ENCODE data around the gene CPEB4. TPM values are rescaled to one million over a fixed set of nuclear protein-coding genes. Genes with fewer than 3 reads are reported as not detected.
A peak's percentile ranks its signal among the peaks of the same experiment; 100 is the strongest.

The CPEB4 gene
- total RNA-seq, 1 experiment from 2014 or later, result 11.1 TPM

DNA sequence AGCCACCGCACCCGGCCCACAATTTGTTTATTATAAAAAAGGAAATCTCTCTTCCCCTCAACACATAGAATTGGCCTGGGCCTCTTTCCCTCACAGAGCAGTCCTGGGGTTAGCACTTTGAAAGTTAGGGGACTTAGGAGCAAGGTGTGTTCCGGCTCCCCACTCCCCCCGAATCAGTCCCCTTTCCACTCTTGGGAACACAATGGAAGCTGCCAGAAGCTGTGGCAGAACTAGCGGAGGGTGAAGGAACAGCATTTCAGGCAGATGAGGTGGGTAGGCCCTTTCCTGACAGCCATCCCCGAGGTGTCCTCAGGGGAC lies 84.4 kb downstream of the CPEB4 start:
- DNase-seq (ENCODE audit: low read depth), result no peak

DNA sequence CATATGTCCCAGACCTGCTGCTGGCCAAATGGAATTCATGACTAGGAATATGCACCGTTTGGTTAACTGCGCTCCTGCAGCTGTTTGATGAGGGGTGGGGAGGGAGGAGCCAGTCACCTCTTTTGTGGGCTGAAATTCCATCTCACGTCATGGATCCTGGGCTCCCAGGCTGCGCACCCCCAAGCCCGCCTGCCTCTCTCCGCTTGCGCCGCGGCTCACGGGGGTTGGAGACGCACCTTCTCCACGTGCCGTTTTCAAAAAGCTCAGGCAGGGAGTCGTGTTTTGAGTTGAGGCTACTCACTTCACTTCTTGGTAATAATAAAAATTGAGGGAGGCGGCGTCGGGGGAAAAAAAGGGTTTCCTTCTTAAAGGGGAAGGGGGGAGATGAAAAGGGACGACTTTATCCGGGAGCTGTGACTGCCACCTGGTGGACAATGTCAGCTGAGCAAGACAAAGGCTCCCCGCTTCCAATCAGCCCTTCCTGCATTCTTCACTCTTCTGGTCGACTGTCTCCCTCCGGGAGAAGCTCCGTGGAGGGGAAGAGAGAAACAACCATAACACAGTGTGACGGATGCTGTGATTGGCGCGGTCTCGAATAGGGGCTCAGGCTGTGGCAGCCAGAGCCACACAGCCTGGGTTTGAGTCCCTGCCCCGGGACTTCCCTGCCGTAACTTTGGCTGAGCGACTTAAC lies 84.9 kb downstream of the CPEB4 start:
- DNase-seq (ENCODE audit: low read depth), result peak; percentile 77

DNA sequence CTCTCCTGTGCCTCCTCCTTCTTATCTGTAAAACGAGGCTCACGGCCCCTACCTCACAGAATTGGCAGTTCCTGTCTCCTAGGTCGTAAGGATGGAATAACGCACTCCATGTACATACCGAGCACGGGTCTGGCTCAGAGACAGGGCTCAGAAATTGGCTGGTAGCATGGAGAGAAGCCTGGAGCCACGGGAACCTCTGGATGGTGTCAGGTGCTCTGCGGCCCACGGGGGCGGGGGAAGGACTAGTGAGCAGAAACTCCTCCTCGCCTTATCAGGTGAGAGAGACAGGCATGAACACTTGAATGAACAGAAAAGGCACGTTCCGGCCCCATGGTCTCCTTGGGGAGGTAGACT lies 85.4 kb downstream of the CPEB4 start:
- no peak for DNase-seq (ENCODE audit: low read depth)

DNA sequence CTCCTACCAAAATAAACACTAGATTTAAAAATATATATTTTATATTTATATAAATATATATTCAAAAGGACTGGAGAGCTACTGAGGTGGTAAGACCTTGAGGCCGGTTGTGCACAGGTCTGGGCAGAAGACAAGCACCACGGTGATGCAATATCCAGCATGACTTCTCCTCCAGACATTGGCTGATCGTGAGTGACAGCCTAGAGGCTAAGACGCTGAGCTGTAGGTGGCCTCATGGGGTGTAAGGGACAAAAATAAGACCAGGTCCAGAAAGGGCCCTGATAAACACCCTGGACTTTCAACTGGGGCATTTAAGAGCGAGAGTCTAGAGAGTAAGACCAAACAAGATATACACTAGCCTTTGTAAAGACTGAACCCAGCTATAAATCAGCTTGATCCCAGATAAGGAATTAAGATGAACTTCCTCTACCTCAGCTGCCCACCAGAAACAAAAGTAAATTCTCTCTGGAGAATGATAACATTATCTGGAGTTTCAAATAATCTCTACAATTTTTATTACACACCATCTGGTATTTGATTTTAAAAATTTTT lies 86.6 kb downstream of the CPEB4 start:
- no peak for DNase-seq (ENCODE audit: low read depth)

DNA sequence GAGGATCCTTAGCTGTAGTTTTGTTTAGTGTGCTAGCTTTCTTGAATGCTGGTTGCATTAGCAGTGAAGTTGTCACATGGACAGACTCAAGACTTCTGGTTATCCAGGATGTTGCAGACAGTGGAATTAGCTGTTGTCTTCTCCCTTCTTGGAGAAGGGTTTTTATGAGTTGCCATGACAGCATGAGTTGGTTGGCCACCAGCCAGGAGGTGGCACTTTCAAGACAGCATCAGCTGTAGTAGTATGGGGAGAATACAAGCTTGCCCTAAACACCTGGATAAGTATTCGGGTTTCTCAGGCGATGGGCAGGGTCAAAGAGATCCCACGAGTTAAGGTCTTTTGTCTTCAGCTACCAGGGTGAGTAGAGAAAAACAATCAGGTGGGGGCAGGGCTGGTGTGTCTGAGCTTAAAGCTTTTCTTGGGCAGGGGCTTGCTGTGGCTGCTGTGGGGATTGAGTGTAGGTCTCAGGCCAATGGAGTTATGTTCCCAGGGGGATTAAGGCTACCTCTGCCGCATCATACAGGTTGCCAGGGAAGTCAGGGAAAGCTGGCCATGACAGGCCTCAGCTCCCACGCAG lies 93.1 kb downstream of the CPEB4 start:
- DNase-seq (ENCODE audit: low read depth), result no peak

DNA sequence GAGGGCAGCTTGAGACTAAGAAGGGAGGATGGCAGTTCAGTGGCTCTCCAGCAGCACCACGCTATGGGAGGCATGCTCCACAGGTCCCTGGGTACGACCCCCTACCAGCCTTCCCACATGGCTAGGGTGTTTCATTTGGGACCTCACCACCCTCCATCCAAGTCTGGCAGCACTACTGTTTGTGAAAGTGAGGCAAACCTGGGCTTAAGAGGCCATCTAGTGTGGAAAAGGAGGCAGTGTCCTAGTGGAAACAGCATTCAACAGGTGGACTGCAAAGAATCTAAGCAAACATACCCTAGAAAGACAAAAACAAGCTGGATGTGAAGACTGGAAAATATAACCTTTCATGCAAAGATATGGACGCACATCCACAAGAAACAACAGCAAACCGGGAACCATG lies 96.1 kb downstream of the CPEB4 start:
- no peak for DNase-seq (ENCODE audit: low read depth)

DNA sequence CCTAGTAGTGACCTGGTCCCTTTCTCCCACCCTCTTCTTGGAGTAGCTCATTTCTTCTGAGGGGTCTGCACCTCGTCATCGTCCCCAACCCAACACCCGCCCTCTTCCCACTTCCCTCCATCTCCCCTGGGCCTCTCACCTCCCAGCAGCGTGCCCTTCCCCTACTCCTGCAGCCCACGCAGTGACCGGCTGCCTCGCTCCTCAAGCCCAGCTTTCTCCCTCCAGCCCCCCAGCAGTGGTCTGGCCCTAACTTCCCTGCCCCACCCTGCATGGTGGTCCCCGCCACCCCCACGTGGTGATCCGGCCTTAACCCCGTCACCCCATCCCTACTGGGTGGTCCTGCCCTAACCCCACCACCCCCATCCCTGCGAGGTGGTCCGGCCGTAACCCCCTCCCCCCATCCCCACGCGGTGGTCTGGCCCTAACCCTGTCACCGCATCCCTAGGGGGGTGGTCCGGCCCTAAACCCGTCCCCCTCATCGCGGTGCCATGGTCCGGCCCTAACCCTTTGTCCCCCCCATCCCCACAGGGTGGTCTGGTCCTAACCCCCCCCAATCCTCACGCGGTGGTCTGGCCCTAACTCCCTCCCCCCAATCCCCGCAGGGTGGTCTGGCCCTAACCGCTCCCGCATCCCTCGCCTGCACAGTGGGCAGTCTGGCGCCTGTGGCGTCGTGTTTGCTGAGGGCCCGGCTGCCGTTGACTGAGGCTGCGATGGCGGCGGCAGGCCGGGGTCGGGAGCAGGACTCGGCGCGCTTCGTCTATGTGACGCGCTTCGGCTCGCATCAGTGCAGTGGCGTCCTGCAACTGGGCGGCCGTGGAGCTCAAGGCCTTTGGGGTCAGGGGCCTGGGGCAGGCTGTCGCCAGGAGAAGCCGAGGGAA lies 100.6 kb downstream of the CPEB4 start, which contains the start of gene C5orf47:
C5orf47 (plus strand) TSS at position 617 of the 878 bp plus-strand sequence; CDS start at position 711, 94 bp downstream.
- no peak for DNase-seq (ENCODE audit: low read depth)

DNA sequence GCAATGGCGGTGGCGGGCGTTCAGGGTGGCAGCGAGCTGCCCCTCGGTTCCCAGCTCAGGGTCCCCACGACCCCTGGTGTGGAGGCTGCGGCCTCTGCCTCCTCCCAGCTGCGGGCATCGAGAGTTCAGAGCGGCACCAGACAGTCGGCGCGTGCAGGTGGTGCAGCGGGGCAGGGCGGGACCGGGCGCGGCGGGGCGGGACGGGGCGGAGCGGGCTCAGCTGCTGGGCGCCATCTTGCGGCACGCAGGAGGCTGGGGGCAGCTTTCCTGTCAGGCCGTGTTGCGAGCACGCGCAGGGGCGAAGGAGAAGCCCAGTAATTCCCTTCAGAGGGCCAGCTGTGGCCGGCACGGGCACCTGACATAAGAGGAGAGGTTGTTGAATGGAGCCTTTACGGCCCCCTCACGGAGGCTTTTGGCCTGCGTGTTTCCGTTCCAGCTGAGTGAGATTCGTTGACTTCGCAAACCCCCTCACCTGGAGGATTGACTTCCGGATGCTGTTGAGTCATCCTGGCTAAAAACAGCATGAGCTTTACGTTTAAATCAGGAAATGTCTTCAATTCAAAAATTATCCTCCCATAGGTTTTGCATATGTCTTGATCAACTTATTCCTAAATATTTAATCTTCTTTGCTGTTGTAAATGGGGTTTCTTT lies 101.4 kb downstream of the CPEB4 start:
- DNase-seq (ENCODE audit: low read depth), result no peak

DNA sequence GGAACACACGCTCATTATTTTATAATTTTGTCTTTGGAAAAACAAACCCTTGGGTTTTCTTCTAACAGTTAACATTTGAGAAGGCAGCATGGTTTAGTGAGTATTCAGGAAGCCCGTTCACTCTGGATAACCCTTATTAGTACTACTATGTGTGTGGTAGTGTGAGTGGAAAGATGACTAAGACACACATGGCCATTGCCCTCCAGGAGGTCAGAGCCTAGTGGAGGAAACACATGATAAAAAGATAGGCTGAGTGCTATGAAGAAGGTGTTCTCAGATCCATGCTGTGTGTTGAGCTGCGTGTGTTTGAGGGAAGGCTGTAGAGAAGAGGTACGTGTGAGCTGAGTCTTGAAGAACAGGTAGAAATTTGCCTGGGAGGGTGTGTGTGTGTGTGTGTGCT lies 109.2 kb downstream of the CPEB4 start:
- peak; percentile 24 for DNase-seq (ENCODE audit: low read depth)

DNA sequence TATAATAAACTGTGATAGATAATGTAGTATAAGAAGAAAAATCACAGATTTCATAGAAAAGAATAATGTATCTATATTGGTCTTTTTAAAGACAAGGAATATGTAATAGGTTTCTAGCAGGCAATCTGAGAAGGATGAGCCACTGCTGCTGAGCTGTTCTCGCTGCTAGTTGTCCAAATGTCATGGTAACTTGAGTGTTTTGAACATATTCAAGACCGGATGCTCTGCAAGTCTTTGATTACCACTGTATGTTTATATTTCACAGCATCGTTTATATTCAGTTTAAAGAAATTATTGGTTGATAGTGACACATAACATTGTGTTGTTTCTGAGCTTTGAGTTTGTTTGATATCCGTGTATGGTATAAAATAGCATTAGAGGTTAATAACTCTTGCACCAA lies 110.4 kb downstream of the CPEB4 start:
- DNase-seq (ENCODE audit: low read depth), result no peak

DNA sequence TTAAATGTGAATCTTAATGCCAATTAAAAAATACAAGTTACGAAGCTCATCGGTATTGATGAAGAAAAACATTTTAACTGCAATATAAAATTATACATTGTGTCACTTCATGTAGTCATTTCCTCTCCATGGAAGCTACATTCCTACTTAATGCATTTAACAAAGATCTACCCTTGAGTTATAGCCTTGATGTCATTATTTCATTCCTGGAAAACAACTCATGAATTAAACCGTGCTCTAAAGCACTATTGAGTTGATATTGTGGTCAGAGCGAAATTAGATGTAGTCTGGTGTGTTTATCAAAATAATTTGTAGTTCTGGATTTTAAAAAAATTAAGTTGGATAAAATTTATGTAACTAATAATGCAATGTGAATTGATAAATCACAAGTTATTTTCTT lies 111.9 kb downstream of the CPEB4 start:
- DNase-seq (ENCODE audit: low read depth), result no peak

DNA sequence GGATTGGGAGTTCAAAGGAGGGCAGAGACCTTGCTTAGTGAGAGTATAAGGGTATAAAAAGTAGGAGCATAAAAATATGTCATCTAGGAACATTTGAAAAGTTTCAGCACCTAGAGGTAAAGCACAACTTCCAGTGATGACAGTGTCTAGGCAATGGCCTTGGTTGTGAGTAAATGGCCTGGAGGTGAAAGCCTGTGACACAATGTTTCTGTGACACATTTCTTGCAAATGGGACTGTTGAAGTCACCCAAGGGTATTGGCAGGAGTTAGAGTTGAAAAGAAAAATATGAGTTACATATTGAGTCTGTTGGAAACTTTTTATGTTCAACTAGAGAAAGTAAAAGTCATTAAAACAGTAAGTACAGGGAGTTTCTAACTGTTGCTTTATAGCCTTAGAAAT lies 115.6 kb downstream of the CPEB4 start:
- DNase-seq (ENCODE audit: low read depth), result no peak

DNA sequence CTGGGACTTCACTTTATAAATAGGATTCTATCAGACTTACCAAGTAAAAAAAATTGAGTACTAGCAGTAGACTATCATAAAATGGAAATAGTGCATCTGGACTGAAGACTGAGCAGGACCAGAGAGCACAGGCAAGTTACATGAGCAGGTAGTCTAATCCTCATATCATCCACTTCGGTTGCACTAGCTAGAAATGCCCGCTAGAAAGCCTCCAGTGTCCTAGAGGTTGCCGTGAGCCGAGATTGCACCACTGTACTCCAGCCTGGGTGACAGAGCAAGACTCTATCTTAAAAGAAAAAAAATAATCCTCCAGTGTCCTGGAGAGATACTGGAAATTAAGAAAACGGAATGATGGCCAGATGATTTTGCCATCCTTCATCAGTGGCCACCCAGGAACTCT lies 120.8 kb downstream of the CPEB4 start:
- DNase-seq (ENCODE audit: low read depth), result no peak

DNA sequence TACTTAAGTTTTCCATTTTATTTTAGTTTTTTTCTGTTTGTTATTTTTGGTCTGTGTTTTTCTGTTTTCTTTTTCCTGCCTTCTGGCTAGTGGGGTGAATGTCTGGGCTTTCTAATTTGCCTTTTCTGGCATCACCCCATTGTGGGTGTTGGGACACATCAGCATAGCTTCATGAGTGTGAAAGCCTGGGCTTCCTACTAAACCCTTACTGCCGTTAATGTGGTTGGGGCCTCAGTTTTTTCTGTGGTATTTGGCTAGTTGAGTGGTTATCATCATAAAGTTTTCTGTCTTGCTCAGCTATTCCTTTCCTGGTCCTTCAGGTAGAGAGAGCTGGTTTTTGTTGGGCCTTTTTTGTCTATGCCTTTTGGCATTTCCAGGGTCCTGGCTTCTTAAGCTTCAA lies 122.2 kb downstream of the CPEB4 start:
- DNase-seq (ENCODE audit: low read depth), result no peak

DNA sequence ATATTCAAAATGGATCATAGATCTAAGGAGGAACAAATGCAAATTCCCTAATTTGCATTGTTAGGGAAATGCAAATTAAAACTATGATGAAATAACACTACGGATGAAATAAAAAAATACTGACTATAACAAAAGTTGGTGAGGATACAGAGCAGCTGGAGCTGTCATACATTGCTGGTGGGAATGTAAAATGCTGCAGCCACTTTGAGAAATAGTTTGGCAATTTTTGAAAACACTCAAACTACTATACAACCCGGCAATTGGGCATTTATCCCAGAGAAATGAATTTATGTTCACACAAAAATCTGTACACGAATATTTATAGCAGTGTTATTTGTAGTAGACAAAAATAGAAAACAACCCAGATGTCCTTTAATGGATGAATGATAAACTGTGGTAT lies 123.3 kb downstream of the CPEB4 start:
- no peak for DNase-seq (ENCODE audit: low read depth)

Other genes with a start within 250 kb of the CPEB4 start
- gene C5orf47, start 100.8 kb downstream of the CPEB4 start, total RNA-seq (2014; rRNA removed; shearing (Covaris generic)), result not detected in 2 replicates
- gene NSG2, start 157.4 kb downstream of the CPEB4 start, total RNA-seq (2014; rRNA removed; shearing (Covaris generic)), result not detected in 2 replicates